ENCODE data around the gene DZIP1L. TPM values are rescaled to one million over a fixed set of nuclear protein-coding genes. Genes with fewer than 3 reads are reported as not detected.

Gene DZIP1L
- total and polyA plus RNA-seq, 2 experiments from 2014 or later: 10.6 to 19.5 TPM

- Mint-ChIP-seq H3K27me3 (ENCODE audit: insufficient read depth, low read depth, poor library complexity) (peaks cover 4% of the 10 kb centered on the region), H3K4me3 (peak overlapping the region; percentile 92), H3K9me3 (no peaks in the 10 kb centered on the region), H3K36me3 (ENCODE audit: low read depth) (no peaks in the 10 kb centered on the region; the same call in 2 of the 3 replicates), H3K27ac (no peak overlapping the region; the same call in 1 of the 2 replicates), H3K4me1 (peaks cover 24% of the 10 kb centered on the region)
- DNase-seq (ENCODE audit: low spot score) (peak; percentile 50), ATAC-seq (peak; percentile 20)
- Histone ChIP-seq H3K4me2 (peak overlapping the region; percentile 90), H3K27me3 (ENCODE audit: insufficient read depth) (no peaks in the 10 kb centered on the region), H3K36me3 (ENCODE audit: insufficient read depth) (no peaks in the 10 kb centered on the region), H3K9me2 (ENCODE audit: insufficient read depth) (no peaks in the 10 kb centered on the region), H3F3A (replicated peaks; ENCODE audit: low read depth) (no peaks in the 10 kb centered on the region), H3K79me2 (replicated peaks; ENCODE audit: insufficient read depth) (peaks cover 24% of the 10 kb centered on the region), H2AFZ (peak overlapping the region; percentile 96), H3K27ac (ENCODE audit: low read depth) (no peak overlapping the region), H3K4me3 (peak overlapping the region; percentile 97), H3K4me1 (ENCODE audit: insufficient read depth) (peaks cover 23% of the 10 kb centered on the region), H4K20me1 (replicated peaks; ENCODE audit: insufficient read depth) (peaks cover 7% of the 10 kb centered on the region; the same call in 1 of the 2 replicates)
- TF ChIP-seq EZH2 (IDR thresholded peaks at IDR 0.05; ENCODE audit: low read depth, unreplicated experiment): no peak
- TF ChIP-seq REST (IDR thresholded peaks at IDR 0.05; ENCODE audit: unreplicated experiment): no peak
- no peak for TF ChIP-seq ZNF462 (CRISPR knock-in tag; IDR thresholded peaks at IDR 0.05)
- TF ChIP-seq STAT1 (IDR thresholded peaks at IDR 0.05; ENCODE audit: unreplicated experiment): no peak
- no peak for TF ChIP-seq EZH2phosphoT487 (IDR thresholded peaks at IDR 0.05; ENCODE audit: unreplicated experiment)
- no peak; the same call in 1 of the 2 replicates for TF ChIP-seq POLR2AphosphoS5 (IDR thresholded peaks at IDR 0.05; ENCODE audit: low read depth)
- TF ChIP-seq NANOG (IDR thresholded peaks at IDR 0.05; ENCODE audit: borderline replicate concordance): no peak
- TF ChIP-seq ZNF331 (CRISPR knock-in tag; IDR thresholded peaks at IDR 0.05; ENCODE audit: low read depth): no peak
- no peak for TF ChIP-seq CTCF (conservative IDR thresholded peaks at IDR 0.05; ENCODE audit: low read depth in 2 of 2)
- no peak for TF ChIP-seq CREB1 (CRISPR knock-in tag; IDR thresholded peaks at IDR 0.05; ENCODE audit: low read depth)
- no peak for TF ChIP-seq ETS1 (IDR thresholded peaks at IDR 0.05)
- TF ChIP-seq ZNF114 (CRISPR knock-in tag; IDR thresholded peaks at IDR 0.05): no peak
- TF ChIP-seq JUNB (IDR thresholded peaks at IDR 0.05; ENCODE audit: unreplicated experiment): no peak
Measured at GRCh38 chr3:138114431-138114918, 933 bp downstream of the DZIP1L start.

All from GM23338 (cell line).